Hepatocyte (in vitro differentiated cells): ENCODE measurements around the gene RFNG. TPM values are rescaled to one million over a fixed set of nuclear protein-coding genes. Genes with fewer than 3 reads are reported as not detected.

Source experiments
- DNase-seq: peaks from one replicate; pipeline ENCODE4 v3.0.0-alpha.2; 2016; ENCODE audit warnings: low spot score
- H2AFZ ChIP-seq: fragments of 200-600 bp; sonication (generic); 2 replicates; pipeline ENCODE4 v1.6.0; 2016; ENCODE audit warnings: antibody characterized with exemption, mild to moderate bottlenecking
- H3K27ac ChIP-seq: fragments of 200-600 bp; sonication (generic); 2 replicates; pipeline ENCODE4 v1.5.1; 2016; ENCODE audit warnings: mild to moderate bottlenecking
- H3K27me3 ChIP-seq: fragments of 200-600 bp; sonication (generic); 2 replicates; pipeline ENCODE4 v1.6.1; 2016
- H3K36me3 ChIP-seq: fragments of 200-600 bp; sonication (generic); replicated peaks from 2 replicates; pipeline ENCODE4 v1.5.1; 2016; ENCODE audit warnings: low read depth; ENCODE audit not compliant: insufficient read depth
- H3K4me1 ChIP-seq: fragments of 200-600 bp; sonication (generic); 2 replicates; pipeline ENCODE4 v1.5.1; 2016; ENCODE audit warnings: mild to moderate bottlenecking, moderate library complexity; ENCODE audit not compliant: insufficient read depth
- H3K4me2 ChIP-seq: fragments of 200-600 bp; sonication (generic); 2 replicates; pipeline ENCODE4 v1.6.0; 2016
- H3K4me3 ChIP-seq: fragments of 200-600 bp; sonication (generic); 2 replicates; pipeline ENCODE4 v1.5.1; 2016; ENCODE audit warnings: mild to moderate bottlenecking
- H3K79me2 ChIP-seq: fragments of 200-600 bp; sonication (generic); 2 replicates; pipeline ENCODE4 v1.6.0; 2017; ENCODE audit warnings: mild to moderate bottlenecking
- H3K9me2 ChIP-seq: fragments of 200-600 bp; sonication (generic); replicated peaks from 2 replicates; pipeline ENCODE4 v1.6.0; 2017; ENCODE audit warnings: mild to moderate bottlenecking; ENCODE audit not compliant: insufficient read depth
- H3K9me3 ChIP-seq: fragments of 200-600 bp; sonication (generic); 2 replicates; pipeline ENCODE4 v1.5.1; 2016; ENCODE audit warnings: low read depth, mild to moderate bottlenecking
- H4K20me1 ChIP-seq: fragments of 200-600 bp; sonication (generic); 2 replicates; pipeline ENCODE4 v1.6.0; 2016; ENCODE audit warnings: mild to moderate bottlenecking; ENCODE audit not compliant: insufficient read depth, poor library complexity, severe bottlenecking
- EZH2 ChIP-seq: fragments of 200-600 bp; sonication (generic); IDR thresholded peaks from 2 replicates; pipeline ENCODE4 v1.6.1; 2016; ENCODE audit warnings: antibody characterized with exemption, mild to moderate bottlenecking, borderline replicate concordance
- EZH2phosphoT487 ChIP-seq: fragments of 200-600 bp; sonication (generic); IDR thresholded peaks from one replicate; pipeline ENCODE4 v1.6.1; 2018; ENCODE audit warnings: antibody characterized with exemption, mild to moderate bottlenecking, low read depth, moderate library complexity; ENCODE audit not compliant: unreplicated experiment, severe bottlenecking
- WGBS: methylation state at CpG from one replicate; pipeline ENCODE4 v1.1.6; 2016; ENCODE audit warnings: low lambda C conversion rate; ENCODE audit errors: missing lambda C conversion rate; 5-methylcytosine and 5-hydroxymethylcytosine counted together
- polyA plus RNA-seq: library from polyadenylated mRNA; unstranded; fragments of >200 nt; fragmentation: Nextera tagmentation; extraction: Ambion mirVana; gene quantifications from 2 replicates; pipeline ENCODE4 v1.2.1, GENCODE V29; 2016
- total RNA-seq: library from RNA; depleted of rRNA; stranded (reverse); fragments of >200 nt; gene quantifications from 2 replicates; pipeline ENCODE4 v1.2.3, GENCODE V29; 2014
- TF ChIP-seq, protein P1 (sequence below): fragments of 200-600 bp; sonication (generic); IDR thresholded peaks from 2 replicates; pipeline ENCODE4 v1.5.1; 2016; ENCODE audit warnings: antibody characterized with exemption, mild to moderate bottlenecking; ENCODE audit not compliant: poor library complexity

The RFNG gene
- total and polyA plus RNA-seq, 2 experiments from 2014 or later: 43.2 to 109 TPM

DNA sequence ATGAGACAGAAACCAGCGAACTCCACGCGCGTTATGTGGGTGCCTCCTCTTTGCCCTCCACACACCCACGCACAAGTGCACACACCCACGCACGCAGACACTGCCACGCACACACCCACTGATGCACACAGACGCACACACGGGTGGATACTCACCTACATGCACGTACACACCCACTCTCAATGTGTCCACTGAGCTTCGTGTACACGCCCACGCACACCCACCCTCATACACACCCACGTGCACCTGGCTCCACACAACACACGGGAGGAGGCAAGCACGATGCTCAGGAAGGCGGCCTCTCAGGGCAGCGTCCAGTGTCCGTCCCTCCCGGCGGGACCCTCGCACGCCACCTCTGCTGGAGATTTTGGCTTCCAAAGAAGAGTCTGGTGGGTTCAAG lies 4.2 kb downstream of the RFNG start:
- Histone ChIP-seq H3K4me3 (no peak overlapping the region), H3K36me3 (no peaks in the 10 kb centered on the region), H3K9me2 (no peaks in the 10 kb centered on the region), H3K9me3 (no peaks in the 10 kb centered on the region), H3K27ac (no peak overlapping the region), H3K4me2 (no peak overlapping the region), H2AFZ (no peak overlapping the region), H3K27me3 (no peaks in the 10 kb centered on the region), H3K4me1 (peaks cover 9% of the 10 kb centered on the region), H3K79me2 (peaks cover 16% of the 10 kb centered on the region), H4K20me1 (peaks cover 1% of the 10 kb centered on the region)
- TF ChIP-seq, protein P1, sequence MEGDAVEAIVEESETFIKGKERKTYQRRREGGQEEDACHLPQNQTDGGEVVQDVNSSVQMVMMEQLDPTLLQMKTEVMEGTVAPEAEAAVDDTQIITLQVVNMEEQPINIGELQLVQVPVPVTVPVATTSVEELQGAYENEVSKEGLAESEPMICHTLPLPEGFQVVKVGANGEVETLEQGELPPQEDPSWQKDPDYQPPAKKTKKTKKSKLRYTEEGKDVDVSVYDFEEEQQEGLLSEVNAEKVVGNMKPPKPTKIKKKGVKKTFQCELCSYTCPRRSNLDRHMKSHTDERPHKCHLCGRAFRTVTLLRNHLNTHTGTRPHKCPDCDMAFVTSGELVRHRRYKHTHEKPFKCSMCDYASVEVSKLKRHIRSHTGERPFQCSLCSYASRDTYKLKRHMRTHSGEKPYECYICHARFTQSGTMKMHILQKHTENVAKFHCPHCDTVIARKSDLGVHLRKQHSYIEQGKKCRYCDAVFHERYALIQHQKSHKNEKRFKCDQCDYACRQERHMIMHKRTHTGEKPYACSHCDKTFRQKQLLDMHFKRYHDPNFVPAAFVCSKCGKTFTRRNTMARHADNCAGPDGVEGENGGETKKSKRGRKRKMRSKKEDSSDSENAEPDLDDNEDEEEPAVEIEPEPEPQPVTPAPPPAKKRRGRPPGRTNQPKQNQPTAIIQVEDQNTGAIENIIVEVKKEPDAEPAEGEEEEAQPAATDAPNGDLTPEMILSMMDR: no peak
- TF ChIP-seq EZH2phosphoT487 (no peak), EZH2 (no peak)
- DNase-seq: no peak
- 92% methylated on average over 24 of the region's 24 CpGs for WGBS

DNA sequence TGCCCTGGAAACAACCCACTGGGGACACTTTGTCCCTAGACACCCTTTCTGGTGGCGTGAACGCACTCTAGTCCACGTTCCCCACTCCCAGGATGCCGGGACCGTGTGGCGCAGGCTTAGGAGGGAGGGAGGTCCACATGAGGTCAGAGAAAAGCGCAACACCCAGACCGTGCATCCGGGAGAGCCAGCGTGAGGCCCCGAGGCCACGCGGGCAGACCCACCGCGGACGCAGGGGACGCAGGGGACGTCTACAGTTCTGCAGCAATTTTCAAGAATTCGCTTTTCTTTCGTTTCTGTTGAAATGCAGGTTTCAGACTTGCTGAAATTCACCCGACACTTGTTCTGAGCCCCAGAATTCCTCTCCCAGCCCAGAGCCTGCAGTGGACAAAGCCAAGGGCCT lies 4.7 kb downstream of the RFNG start:
- Histone ChIP-seq H4K20me1 (no peaks in the 10 kb centered on the region), H3K4me2 (no peak overlapping the region), H3K9me2 (no peaks in the 10 kb centered on the region), H3K27ac (no peak overlapping the region), H2AFZ (no peak overlapping the region), H3K4me1 (peaks cover 9% of the 10 kb centered on the region), H3K36me3 (no peaks in the 10 kb centered on the region), H3K4me3 (no peak overlapping the region), H3K27me3 (no peaks in the 10 kb centered on the region), H3K9me3 (no peaks in the 10 kb centered on the region), H3K79me2 (peaks cover 13% of the 10 kb centered on the region)
- no peak for TF ChIP-seq EZH2phosphoT487
- TF ChIP-seq EZH2: no peak
- TF ChIP-seq, protein P1: no peak
- DNase-seq: no peak
- 95% methylated on average over 21 of the region's 21 CpGs for WGBS

DNA sequence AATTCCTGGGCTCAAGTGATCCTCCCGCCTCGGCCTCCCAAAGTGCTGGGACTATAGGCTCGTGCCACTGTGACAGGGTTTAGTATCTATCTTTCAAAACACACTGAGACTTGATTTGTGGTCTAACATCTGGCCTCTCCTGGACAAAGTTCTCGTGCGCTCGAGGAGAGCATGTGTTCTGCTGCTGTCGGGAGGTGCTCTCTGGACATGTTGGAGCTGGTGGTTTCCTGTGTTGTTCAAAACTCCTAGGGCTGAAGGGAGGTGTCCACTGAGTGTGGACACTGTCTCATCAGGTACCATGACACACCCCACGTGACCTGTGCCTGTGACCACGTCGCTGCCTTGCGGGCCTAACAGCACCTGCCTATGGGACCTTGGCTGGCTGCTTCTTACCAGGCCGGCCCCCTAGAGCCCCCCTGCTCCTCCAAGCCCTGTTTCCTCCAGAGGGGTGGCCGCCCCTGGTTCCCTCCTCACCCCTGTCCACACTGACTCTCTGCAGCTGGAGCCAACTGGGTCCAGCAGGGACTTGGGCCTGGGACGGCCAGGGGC lies 5.6 kb downstream of the RFNG start:
- Histone ChIP-seq H2AFZ (no peak overlapping the region), H3K9me2 (no peaks in the 10 kb centered on the region), H3K4me3 (no peak overlapping the region), H3K79me2 (peaks cover 10% of the 10 kb centered on the region), H3K4me1 (peaks cover 9% of the 10 kb centered on the region), H4K20me1 (no peaks in the 10 kb centered on the region), H3K36me3 (no peaks in the 10 kb centered on the region), H3K9me3 (no peaks in the 10 kb centered on the region), H3K27ac (no peak overlapping the region), H3K4me2 (no peak overlapping the region), H3K27me3 (no peaks in the 10 kb centered on the region)
- WGBS: 91% methylated on average over 14 of the region's 14 CpGs
- DNase-seq: no peak
- TF ChIP-seq, protein P1: no peak
- TF ChIP-seq EZH2phosphoT487: no peak
- TF ChIP-seq EZH2: no peak
